ENCODE results near the gene RBBP6.

The RBBP6 gene

DNA sequence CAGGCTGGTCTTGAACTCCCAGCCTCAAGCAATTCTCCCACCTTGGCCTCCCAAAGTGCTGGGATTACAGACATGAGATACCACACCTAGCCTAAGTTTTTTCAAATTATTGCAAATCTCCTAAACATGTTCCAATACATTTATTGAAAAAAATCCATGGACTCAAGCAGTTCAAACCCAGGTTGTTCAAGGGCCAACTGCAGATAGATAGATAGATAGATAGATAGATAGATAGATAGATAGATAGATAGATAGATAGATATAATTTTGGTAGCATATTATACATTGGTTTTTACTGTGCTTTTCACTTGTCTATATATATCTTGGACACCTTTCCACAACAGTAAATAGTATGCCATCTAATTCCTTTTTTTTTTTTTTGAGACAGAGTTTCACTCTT lies 20.9 kb upstream of the RBBP6 start:
- no peak overlapping the region for H2AFZ ChIP-seq (ENCODE audit: low read depth, low read length, severe bottlenecking)
- no peak overlapping the region for H3K9ac ChIP-seq (ENCODE audit: low read length)
- H3K27ac ChIP-seq (ENCODE audit: low read depth, low read length), result no peak overlapping the region
- H3K27me3 ChIP-seq (ENCODE audit: low read length), result no peaks in the 10 kb centered on the region
- H3F3A ChIP-seq (ENCODE audit: insufficient read depth), result no peaks in the 10 kb centered on the region
- H4K20me1 ChIP-seq (ENCODE audit: low read depth, low read length), result no peaks in the 10 kb centered on the region
- H3K36me3 ChIP-seq (ENCODE audit: low read length), result no peaks in the 10 kb centered on the region
- H3K4me3 ChIP-seq (ENCODE audit: insufficient read depth, low read length, poor library complexity, severe bottlenecking), result no peak overlapping the region
- H3K4me2 ChIP-seq (ENCODE audit: low read depth, low read length, poor library complexity, severe bottlenecking), result no peak overlapping the region
- no peaks in the 10 kb centered on the region for H3K9me2 ChIP-seq (replicated peaks; ENCODE audit: insufficient read depth, low read length)
- no peak for TF ChIP-seq EZH2phosphoT487 (conservative IDR thresholded peaks at IDR 0.05; ENCODE audit: low read length)
- TF ChIP-seq, protein P1, sequence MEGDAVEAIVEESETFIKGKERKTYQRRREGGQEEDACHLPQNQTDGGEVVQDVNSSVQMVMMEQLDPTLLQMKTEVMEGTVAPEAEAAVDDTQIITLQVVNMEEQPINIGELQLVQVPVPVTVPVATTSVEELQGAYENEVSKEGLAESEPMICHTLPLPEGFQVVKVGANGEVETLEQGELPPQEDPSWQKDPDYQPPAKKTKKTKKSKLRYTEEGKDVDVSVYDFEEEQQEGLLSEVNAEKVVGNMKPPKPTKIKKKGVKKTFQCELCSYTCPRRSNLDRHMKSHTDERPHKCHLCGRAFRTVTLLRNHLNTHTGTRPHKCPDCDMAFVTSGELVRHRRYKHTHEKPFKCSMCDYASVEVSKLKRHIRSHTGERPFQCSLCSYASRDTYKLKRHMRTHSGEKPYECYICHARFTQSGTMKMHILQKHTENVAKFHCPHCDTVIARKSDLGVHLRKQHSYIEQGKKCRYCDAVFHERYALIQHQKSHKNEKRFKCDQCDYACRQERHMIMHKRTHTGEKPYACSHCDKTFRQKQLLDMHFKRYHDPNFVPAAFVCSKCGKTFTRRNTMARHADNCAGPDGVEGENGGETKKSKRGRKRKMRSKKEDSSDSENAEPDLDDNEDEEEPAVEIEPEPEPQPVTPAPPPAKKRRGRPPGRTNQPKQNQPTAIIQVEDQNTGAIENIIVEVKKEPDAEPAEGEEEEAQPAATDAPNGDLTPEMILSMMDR (IDR thresholded peaks at IDR 0.05; ENCODE audit: insufficient read depth, low read length, poor library complexity, severe bottlenecking), result no peak
- H3K79me2 ChIP-seq (ENCODE audit: insufficient read depth, low read length), result no peaks in the 10 kb centered on the region
- H3K9me3 ChIP-seq (ENCODE audit: insufficient read depth, low read length), result no peaks in the 10 kb centered on the region

DNA sequence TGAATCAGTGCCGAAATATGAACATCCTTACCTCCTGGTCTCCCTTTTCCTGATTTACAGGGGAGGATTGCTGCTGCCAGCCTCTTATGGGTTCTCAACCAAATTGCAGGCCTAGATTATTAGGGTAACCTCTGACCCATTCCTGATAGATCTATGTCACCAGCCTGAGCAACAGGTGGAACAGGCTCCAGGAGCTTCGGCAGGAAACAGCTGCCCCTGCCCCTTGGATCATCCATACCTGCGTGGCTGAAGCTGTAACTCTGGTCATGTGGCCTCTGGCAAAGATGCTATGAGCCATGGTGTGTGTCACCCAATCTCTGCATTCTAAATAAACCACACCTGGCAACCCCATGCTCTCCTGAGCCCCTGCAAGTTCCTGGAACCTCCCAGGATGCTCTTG lies 18.4 kb upstream of the RBBP6 start:
- no peak overlapping the region for H3K4me3 ChIP-seq (ENCODE audit: insufficient read depth, low read length, poor library complexity, severe bottlenecking)
- no peak overlapping the region for H3K9ac ChIP-seq (ENCODE audit: low read length)
- no peaks in the 10 kb centered on the region for H3F3A ChIP-seq (ENCODE audit: insufficient read depth)
- H3K9me3 ChIP-seq (ENCODE audit: insufficient read depth, low read length), result no peaks in the 10 kb centered on the region
- TF ChIP-seq, protein P1 (IDR thresholded peaks at IDR 0.05; ENCODE audit: insufficient read depth, low read length, poor library complexity, severe bottlenecking), result no peak
- TF ChIP-seq EZH2phosphoT487 (conservative IDR thresholded peaks at IDR 0.05; ENCODE audit: low read length), result no peak
- no peak overlapping the region for H3K27ac ChIP-seq (ENCODE audit: low read depth, low read length)
- no peaks in the 10 kb centered on the region for H3K9me2 ChIP-seq (replicated peaks; ENCODE audit: insufficient read depth, low read length)
- H3K4me2 ChIP-seq (ENCODE audit: low read depth, low read length, poor library complexity, severe bottlenecking), result no peak overlapping the region
- H3K79me2 ChIP-seq (ENCODE audit: insufficient read depth, low read length), result no peaks in the 10 kb centered on the region
- no peaks in the 10 kb centered on the region for H3K36me3 ChIP-seq (ENCODE audit: low read length)
- H3K27me3 ChIP-seq (ENCODE audit: low read length), result no peaks in the 10 kb centered on the region
- no peaks in the 10 kb centered on the region for H4K20me1 ChIP-seq (ENCODE audit: low read depth, low read length)
- H2AFZ ChIP-seq (ENCODE audit: low read depth, low read length, severe bottlenecking), result no peak overlapping the region

DNA sequence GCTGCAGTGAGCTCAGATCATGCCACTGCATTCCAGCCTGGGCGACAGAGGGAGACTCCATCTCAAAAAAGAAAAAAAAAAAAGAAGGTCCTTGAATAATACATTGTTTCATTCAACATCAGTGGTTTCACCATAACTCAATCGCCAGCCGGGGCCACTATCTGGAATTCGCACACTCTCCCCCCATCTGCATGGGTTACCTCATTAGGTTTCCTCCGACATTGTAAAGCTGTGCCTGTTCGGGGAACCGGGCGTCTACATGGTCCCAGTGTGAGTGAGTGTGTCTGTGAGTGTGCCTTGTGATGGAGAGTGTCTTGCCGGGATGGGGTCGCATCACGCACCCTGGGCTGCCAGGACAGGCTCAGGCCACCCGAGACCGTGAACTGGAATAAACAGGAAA lies 16.6 kb upstream of the RBBP6 start:
- H3K9ac ChIP-seq (ENCODE audit: low read length), result no peak overlapping the region
- no peak overlapping the region for H3K4me2 ChIP-seq (ENCODE audit: low read depth, low read length, poor library complexity, severe bottlenecking)
- H3K79me2 ChIP-seq (ENCODE audit: insufficient read depth, low read length), result no peaks in the 10 kb centered on the region
- H3K9me3 ChIP-seq (ENCODE audit: insufficient read depth, low read length), result no peaks in the 10 kb centered on the region
- H3K4me3 ChIP-seq (ENCODE audit: insufficient read depth, low read length, poor library complexity, severe bottlenecking), result no peak overlapping the region
- H3K27me3 ChIP-seq (ENCODE audit: low read length), result no peaks in the 10 kb centered on the region
- H3K9me2 ChIP-seq (replicated peaks; ENCODE audit: insufficient read depth, low read length), result no peaks in the 10 kb centered on the region
- TF ChIP-seq EZH2phosphoT487 (conservative IDR thresholded peaks at IDR 0.05; ENCODE audit: low read length), result no peak
- TF ChIP-seq, protein P1 (IDR thresholded peaks at IDR 0.05; ENCODE audit: insufficient read depth, low read length, poor library complexity, severe bottlenecking), result no peak
- H3K36me3 ChIP-seq (ENCODE audit: low read length), result no peaks in the 10 kb centered on the region
- no peak overlapping the region for H2AFZ ChIP-seq (ENCODE audit: low read depth, low read length, severe bottlenecking)
- H3K27ac ChIP-seq (ENCODE audit: low read depth, low read length), result no peak overlapping the region
- no peaks in the 10 kb centered on the region for H3F3A ChIP-seq (ENCODE audit: insufficient read depth)
- H4K20me1 ChIP-seq (ENCODE audit: low read depth, low read length), result no peaks in the 10 kb centered on the region
